Suprapubic skin (tissue), 4 donors: Measurements from ENCODE around the gene LPCAT4. TPM values are rescaled to one million over a fixed set of nuclear protein-coding genes. Genes with fewer than 3 reads are reported as not detected.
A peak's percentile ranks its signal among the peaks of the same experiment; 100 is the strongest.

ENCODE experiments used
- DNase-seq, 2 donors: peaks; one replicate each; pipeline ENCODE4 v3.0.0-alpha.2; 2019; ENCODE audit warnings: low spot score in 2 of 2
- H3K27ac ChIP-seq: fragments of 200-600 bp; sonication (generic); one replicate; pipeline ENCODE4 v1.5.1; 2019
- H3K27me3 ChIP-seq: fragments of 200-600 bp; sonication (generic); one replicate; pipeline ENCODE4 v1.5.1; 2019
- H3K36me3 ChIP-seq: fragments of 200-600 bp; sonication (generic); one replicate; pipeline ENCODE4 v1.5.1; 2019
- H3K4me1 ChIP-seq: fragments of 200-600 bp; sonication (generic); one replicate; pipeline ENCODE4 v1.5.1; 2019
- H3K4me3 ChIP-seq: fragments of 200-600 bp; sonication (generic); one replicate; pipeline ENCODE4 v1.5.1; 2019; ENCODE audit warnings: mild to moderate bottlenecking
- H3K9me3 ChIP-seq: fragments of 200-600 bp; sonication (generic); one replicate; pipeline ENCODE4 v1.5.1; 2019
- EP300 ChIP-seq: sonication (generic); formaldehyde crosslinking; IDR thresholded peaks from one replicate; pipeline ENCODE4 v1.6.1; 2017; ENCODE audit warnings: antibody characterized with exemption
- POLR2A ChIP-seq, 2 donors: fragments of 450-650 bp; IDR thresholded peaks; one replicate each; pipeline ENCODE4 v1.6.1; 2017; ENCODE audit warnings: antibody characterized with exemption in 2 of 2, mild to moderate bottlenecking in 2 of 2, moderate library complexity in 2 of 2
- POLR2AphosphoS5 ChIP-seq, 3 donors: sonication (generic); formaldehyde crosslinking; IDR thresholded peaks; one replicate each; pipeline ENCODE4 v1.6.1; 2017; ENCODE audit warnings: antibody characterized with exemption in 3 of 3
- WGBS: methylation state at CpG from one replicate; pipeline ENCODE4 v1.1.5; 2018; 5-methylcytosine and 5-hydroxymethylcytosine counted together
- total RNA-seq, 4 donors: library from RNA; depleted of rRNA; stranded (reverse); fragments of >200 nt; gene quantifications; one replicate each; pipeline ENCODE4 v1.1.0, GENCODE V29; 2016
- TF ChIP-seq, protein P1 (sequence below), 2 donors: fragments of 200-600 bp in 1 of 2; fragments of 450-650 bp in 1 of 2; sonication (generic) in 1 of 2; IDR thresholded peaks; one replicate each; pipeline ENCODE4 v1.5.1; 2016 to 2019; ENCODE audit warnings: antibody characterized with exemption in 2 of 2, mild to moderate bottlenecking in 1 of 2, moderate library complexity in 1 of 2

The LPCAT4 gene
- total RNA-seq, 4 donors from 2014 or later: 23.6 to 105 (median 35.9) TPM

DNA sequence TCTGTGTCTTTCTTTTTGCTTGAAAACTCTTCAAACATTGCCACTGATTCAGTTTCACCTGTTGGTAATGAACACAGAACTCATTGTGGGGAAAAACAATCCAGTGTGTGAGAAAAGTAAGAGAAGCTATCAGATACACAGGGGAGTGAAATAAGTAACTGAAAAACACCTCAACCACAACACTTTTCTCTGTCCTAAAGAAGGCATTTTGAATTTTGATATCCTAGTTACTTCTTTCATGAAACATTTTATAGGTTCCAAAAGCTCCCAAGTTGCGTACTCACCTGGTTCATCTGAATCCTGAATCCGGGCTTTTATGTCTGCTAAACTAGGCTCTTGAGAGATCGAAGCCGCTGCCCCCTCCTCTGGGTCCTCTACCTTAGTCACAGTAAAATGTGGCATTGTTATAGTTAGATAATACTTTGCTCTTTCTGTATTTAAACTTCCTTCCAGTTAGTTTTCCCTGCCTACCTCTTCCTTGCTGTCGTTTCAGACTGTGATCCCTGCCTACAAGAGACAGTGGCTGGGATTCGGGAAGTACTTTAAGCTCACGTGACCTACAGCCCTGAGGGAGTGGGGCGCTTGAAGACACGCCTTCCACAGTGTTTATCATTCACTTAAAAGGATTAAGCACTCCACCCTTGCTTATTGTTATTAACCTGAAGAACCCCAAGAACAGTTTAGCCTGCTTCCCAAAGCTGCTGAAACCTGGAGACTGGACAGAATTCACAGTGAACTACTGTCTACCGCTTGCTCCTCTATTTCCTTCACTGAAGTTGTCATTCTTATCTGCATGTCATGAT lies 48.5 kb downstream of the LPCAT4 start:
- TF ChIP-seq POLR2A (IDR thresholded peaks at IDR 0.05) (peak in 1 of 2 donors; percentile 33), POLR2AphosphoS5 (IDR thresholded peaks at IDR 0.05) (no peak)
- TF ChIP-seq, protein P1, sequence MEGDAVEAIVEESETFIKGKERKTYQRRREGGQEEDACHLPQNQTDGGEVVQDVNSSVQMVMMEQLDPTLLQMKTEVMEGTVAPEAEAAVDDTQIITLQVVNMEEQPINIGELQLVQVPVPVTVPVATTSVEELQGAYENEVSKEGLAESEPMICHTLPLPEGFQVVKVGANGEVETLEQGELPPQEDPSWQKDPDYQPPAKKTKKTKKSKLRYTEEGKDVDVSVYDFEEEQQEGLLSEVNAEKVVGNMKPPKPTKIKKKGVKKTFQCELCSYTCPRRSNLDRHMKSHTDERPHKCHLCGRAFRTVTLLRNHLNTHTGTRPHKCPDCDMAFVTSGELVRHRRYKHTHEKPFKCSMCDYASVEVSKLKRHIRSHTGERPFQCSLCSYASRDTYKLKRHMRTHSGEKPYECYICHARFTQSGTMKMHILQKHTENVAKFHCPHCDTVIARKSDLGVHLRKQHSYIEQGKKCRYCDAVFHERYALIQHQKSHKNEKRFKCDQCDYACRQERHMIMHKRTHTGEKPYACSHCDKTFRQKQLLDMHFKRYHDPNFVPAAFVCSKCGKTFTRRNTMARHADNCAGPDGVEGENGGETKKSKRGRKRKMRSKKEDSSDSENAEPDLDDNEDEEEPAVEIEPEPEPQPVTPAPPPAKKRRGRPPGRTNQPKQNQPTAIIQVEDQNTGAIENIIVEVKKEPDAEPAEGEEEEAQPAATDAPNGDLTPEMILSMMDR (IDR thresholded peaks at IDR 0.05): no peak
- H3K27ac ChIP-seq: peak overlapping the region; percentile 43
- WGBS: 1% methylated on average over 10 of the region's 10 CpGs
- peaks cover 28% of the 10 kb centered on the region for H3K4me1 ChIP-seq
- peak in 1 of 2 donors; percentile 75 for DNase-seq
- peak overlapping the region; percentile 46 for H3K4me3 ChIP-seq
- no peaks in the 10 kb centered on the region for H3K36me3 ChIP-seq
- no peaks in the 10 kb centered on the region for H3K9me3 ChIP-seq
- H3K27me3 ChIP-seq: no peaks in the 10 kb centered on the region

DNA sequence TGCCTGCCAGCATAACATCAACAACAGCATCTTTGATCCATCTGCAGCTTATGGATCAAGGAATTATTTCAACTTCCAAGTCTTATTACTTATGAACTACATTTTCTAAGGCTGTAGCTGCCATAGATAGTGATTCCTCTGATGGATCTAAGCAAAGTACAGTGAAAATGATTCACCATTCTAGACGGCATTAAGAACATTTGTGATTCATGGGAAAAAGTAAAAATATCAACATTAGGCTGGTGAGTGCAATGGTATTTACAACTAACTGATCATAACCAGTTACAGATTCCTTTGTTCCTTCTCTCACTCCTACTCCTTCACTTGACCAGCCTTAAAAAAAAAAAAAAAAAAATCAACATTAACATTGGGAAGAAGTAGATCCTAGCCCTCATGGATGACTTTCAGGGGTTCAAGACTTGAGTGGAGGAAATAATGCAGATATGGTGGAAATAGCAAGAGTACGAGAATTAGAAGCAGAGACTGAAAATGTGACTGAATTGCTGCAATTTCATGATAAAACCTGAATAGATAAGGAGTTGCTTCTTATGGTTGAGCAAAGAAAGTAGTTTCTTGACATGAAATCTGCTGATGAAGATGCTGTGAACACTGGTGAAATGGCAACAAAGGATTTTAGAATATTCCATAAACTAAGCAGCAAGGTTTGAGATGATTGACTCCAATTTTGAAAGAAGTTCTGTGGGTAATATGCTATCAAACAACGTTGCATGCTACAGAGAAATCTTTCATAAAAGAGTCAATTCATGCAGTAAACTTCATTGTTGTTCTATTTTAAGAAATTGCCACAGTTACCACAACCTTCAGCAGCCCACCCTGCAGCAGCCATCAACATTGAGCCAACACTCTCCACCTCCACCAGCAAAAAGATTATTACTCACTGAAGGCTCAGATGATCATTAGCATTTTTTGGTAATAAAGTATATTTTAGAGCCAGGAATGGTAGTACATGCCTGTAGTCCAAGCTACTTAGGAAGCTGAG lies 52.2 kb downstream of the LPCAT4 start:
- WGBS: 80% methylated on average over 3 of the region's 3 CpGs
- H3K27me3 ChIP-seq: no peaks in the 10 kb centered on the region
- no peak for DNase-seq
- H3K4me1 ChIP-seq: peaks cover 28% of the 10 kb centered on the region
- TF ChIP-seq POLR2AphosphoS5 (IDR thresholded peaks at IDR 0.05): no peak
- no peak overlapping the region for H3K4me3 ChIP-seq
- no peaks in the 10 kb centered on the region for H3K9me3 ChIP-seq
- H3K27ac ChIP-seq: no peak overlapping the region
- no peaks in the 10 kb centered on the region for H3K36me3 ChIP-seq

GRCh38 chr15:34311563-34311962 lies 55.4 kb downstream of the LPCAT4 start:
- Histone ChIP-seq H3K36me3 (no peaks in the 10 kb centered on the region), H3K27ac (no peak overlapping the region), H3K4me3 (no peak overlapping the region), H3K4me1 (peaks cover 6% of the 10 kb centered on the region), H3K27me3 (no peaks in the 10 kb centered on the region), H3K9me3 (no peaks in the 10 kb centered on the region)
- DNase-seq: no peak
- 88% methylated on average over 1 of the region's 1 CpG for WGBS
- TF ChIP-seq POLR2AphosphoS5 (IDR thresholded peaks at IDR 0.05) (no peak), EP300 (no peak), POLR2A (IDR thresholded peaks at IDR 0.05) (no peak)
- TF ChIP-seq, protein P1 (IDR thresholded peaks at IDR 0.05): no peak

Other genes starting within 250 kb of the LPCAT4 start
- 100 to 1,000 TPM in 1 of 4 donors, 10 to 100 TPM in 3; 42.6 to 109 (median 47.8) TPM for gene KATNBL1, start 157.1 kb downstream of the LPCAT4 start, total RNA-seq
- 100 to 1,000 TPM; 101 to 155 (median 120) TPM for gene EMC4, start 142.2 kb downstream of the LPCAT4 start, total RNA-seq
- 10 to 100 TPM; 18.3 to 78.9 (median 35.9) TPM for gene SLC12A6, start 29.4 kb downstream of the LPCAT4 start, total RNA-seq
- 100 to 1,000 TPM in 3 of 4 donors, 10 to 100 TPM in 1; 88.9 to 196 (median 133) TPM for gene NOP10, start 24.1 kb downstream of the LPCAT4 start, total RNA-seq
- gene NUTM1, start 23.9 kb downstream of the LPCAT4 start, total RNA-seq: under 1 TPM in 1 of 4 donors, not detected in 3; 0.10 TPM
- gene GOLGA8A, start 70.6 kb upstream of the LPCAT4 start, total RNA-seq: 100 to 1,000 TPM in 1 of 4 donors, 10 to 100 TPM in 3; 19.5 to 155 (median 55.4) TPM
- gene GOLGA8B, start 216.5 kb upstream of the LPCAT4 start, total RNA-seq: 100 to 1,000 TPM in 1 of 4 donors, 10 to 100 TPM in 3; 83.2 to 336 (median 98.0) TPM